Colon (tissue), 2 donors: Measurements from ENCODE around the gene CCDC85C.
"Not testable (repeated sequence)": the region's sequence is repeated elsewhere in the genome, so short reads cannot be mapped to it uniquely, and the experiment has no call there.

ENCODE experiments used
- FAIRE-seq: peaks from 2 replicates; lab custom pipeline; 2012; peaks lifted over from hg19 to GRCh38; lab: Jason Lieb, UNC
- donor health status: control.
- donor health status: control.

Gene CCDC85C

GRCh38 chr14:99603471-99604277, at the start of gene CCDC85C:
Gene CCDC85C (minus strand): TSS chr14:99604207. CDS start chr14:99603959, 248 bp downstream.
- no peak for FAIRE-seq

- no peak for FAIRE-seq
These were observed 48.1 kb upstream of the CCDC85C start for GRCh38 chr14:99651953-99652746.

- no peak for FAIRE-seq
These were observed 46.2 kb upstream of the CCDC85C start for GRCh38 chr14:99650189-99650588.

DNA sequence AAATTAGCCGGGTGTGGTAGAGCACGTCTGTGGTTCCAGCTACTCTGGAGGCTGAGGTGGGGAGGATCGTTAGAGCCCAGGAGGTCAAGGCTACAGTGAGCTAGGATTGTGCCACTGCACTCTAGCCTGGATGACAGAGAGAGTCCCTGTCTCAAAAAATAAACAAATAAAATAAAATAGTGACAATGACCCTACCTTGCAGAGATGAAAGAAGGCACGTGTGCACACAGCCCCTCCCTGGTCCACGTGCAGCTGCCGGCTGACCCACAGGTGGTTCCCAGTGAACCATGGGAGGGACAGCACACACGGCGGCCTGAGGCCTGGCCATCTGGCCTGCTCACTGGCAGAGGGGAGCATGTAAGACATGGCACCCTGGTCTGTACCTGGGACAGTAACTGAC, 45.6 kb upstream of the CCDC85C start:
- no peak for FAIRE-seq

- FAIRE-seq, result no peak
These were observed 45.2 kb upstream of the CCDC85C start for GRCh38 chr14:99649219-99649618.

DNA sequence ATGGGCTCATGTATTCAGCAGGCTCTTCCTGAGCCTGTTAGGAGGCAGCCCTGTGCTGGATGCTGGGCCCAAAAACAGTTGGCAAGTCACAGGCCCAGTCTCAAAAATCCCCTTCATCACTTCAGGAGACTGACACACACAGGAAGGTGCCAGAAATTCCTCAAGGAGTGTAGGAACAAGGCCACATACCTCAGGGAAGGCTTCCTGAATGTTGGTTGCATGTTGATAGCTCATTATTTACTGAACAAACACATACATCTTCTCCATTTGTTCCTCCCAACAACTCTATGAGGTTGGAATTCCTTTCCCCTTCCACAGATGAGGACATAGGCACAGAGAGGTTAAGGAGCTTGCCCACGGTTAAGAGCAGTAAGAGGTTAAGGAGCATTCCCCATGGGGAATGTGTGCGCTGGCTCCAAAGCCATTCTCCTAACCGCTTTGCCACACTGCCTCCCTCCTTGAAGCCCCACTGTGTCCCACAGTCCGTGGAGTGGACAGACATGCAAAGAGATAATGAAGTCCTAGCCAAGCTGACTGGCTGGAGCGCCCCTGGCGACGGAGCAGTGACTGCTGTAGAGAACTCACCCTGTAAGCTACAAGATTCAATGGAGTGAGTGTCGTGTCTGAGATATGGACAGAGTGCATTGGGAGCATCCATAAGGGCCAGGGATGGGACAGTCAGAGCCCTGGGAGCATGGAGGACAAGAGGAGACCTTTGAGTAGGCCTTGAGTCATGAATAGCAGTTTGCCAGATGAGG, 44.2 kb upstream of the CCDC85C start:
- FAIRE-seq, result no peak

DNA sequence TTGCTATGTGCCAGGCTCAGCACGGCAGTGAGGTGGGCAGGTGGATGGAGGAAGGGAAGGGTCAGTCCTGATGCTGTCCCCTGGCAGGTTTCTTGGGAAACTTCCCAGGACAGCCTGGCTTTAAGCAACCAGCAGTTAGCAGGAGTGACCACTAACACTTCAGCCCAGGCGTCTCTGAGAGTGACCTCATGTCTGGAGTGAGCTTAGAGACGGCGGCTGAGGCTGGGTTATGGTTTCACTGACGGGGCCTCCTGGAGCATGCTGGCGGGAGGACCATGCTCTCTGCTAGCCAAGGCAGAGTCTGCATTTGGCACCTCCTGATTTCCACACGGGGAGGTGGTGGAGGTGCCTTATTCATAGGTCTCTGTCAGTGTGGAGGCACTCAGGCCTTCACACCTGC, 43.4 kb upstream of the CCDC85C start:
- FAIRE-seq, result no peak

DNA sequence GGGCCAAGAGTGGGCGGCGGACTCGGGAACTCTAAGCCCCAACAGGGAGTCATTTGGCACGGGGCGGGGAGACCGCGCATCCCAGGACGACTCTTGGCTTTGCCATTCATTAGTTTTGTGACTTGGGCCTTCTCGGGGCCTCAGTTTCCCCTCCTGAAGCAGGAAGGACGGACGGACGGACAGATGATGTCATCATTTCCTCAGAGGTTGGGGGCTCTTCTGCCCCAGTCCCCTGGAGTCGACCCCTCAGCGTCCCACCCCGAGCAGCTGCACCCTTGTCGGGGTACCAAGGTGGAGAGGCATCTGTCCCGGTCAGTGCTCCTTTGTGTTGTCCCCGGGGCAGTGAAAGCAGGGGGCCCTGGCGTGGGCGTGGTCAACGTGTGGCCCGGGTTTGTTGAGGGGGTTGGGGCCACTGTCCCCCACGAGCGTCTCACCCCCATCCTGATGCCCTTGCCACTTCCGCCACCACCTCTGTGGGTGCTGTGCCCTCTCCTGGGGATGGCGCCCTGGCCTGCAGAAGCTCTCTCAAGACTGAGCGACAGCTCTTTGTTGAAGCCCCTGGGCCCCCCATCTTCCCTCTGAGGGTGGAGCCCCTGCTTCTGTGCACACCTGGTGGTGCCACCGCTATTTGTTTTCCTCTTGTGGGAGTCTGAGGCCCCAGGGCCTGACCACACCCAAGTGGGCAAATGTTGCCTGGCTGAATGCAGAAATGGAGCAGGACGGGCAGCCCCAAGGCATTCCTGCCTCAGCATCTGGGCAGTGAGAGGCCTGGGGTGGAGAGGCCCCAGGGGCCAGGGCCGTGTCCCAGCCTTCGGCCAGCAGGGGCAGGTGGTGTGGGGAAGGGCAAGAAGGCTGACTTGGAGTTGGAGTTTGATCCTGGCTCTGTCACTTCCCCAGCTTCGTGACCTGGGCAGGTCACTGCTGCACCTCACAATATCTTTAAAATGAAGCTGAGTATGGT, 41.8 kb upstream of the CCDC85C start:
- no peak for FAIRE-seq

GRCh38 chr14:99644723-99645544, 40.9 kb upstream of the CCDC85C start, which contains the start of gene HHIPL1:
Gene HHIPL1 (plus strand): TSS chr14:99645129. CDS start chr14:99645208, 79 bp downstream.
- no peak for FAIRE-seq

- no peak for FAIRE-seq
These were observed 40.1 kb upstream of the CCDC85C start for GRCh38 chr14:99644035-99644587.

DNA sequence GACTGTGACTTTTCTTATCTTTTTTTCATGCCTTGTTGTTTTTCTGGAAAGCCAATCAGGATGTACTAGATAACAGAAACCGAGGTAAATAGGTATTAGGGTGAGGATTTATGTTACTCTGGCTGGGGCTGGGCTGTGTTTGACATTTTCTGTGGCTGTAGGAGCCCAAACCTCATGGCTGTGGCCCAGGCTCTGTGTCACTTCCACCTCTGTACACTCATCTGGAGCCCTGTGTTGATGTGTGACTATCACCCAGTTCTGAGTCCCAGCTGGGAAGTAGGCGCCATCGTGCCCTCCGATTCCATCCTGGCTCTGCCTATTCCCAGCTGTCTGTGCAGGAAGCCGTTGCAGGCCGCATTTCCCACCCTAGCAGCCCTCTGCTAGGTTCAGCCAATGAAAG, 39.3 kb upstream of the CCDC85C start:
- FAIRE-seq, result no peak

DNA sequence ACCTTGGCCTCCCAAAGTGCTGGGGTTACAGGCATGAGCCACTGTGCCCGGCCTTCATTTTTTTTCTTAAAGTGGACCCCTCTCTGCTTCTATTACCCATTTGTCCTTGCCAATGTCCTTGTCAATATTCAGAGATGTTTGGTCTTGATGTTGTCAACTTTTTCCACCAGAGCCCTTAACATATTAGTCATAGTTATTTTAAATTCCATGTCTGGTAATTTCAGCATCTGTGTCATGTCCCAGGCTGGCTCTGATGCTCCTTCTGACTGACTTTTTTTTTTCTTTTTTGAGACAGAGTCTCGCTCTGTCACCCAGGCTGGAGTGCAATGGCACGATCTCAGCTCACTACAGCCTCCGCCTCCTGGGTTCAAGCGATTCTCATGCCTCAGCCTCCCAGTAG, 38.8 kb upstream of the CCDC85C start:
- not testable (repeated sequence) for FAIRE-seq

DNA sequence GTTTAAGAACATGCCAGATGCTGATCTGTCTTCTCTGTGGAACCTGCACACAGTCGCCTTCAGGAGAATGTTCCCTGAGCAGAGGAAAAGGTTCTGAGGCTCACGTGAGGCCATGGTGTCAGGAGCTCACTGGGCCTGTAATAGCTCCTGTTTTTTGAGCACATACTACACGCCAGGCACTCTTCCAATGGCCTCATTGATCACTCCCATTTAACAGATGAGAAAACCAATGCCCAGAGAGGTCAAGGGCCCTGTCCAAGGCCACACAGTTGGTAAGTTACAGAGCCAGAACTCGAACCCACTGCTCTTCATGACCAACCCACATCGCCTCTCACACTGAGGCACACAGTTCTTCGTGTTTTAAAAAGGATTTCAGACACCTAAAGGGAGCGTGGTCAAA, 33.6 kb upstream of the CCDC85C start:
- no peak for FAIRE-seq

DNA sequence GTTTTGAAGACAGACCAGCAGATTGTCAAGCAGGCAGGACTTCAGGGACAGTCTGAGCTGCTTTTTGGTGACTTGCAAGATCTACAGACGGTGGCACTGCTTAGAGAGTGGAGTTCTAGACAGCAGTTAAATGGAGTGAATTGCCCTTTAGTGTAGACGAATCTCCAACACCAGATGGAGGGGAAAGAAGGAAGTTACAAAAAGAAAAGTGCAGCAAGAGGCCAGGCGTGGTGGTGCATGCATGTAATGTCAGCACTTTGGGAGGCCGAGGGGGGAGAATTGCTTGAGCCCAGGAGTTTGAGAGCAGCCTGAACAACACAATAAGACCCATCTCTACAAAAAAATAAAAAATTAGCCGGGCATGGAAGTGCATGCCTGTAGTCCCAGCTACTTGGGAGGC, 32.5 kb upstream of the CCDC85C start:
- FAIRE-seq, result no peak

GRCh38 chr14:99635116-99635515, 31.1 kb upstream of the CCDC85C start:
- FAIRE-seq, result no peak

DNA sequence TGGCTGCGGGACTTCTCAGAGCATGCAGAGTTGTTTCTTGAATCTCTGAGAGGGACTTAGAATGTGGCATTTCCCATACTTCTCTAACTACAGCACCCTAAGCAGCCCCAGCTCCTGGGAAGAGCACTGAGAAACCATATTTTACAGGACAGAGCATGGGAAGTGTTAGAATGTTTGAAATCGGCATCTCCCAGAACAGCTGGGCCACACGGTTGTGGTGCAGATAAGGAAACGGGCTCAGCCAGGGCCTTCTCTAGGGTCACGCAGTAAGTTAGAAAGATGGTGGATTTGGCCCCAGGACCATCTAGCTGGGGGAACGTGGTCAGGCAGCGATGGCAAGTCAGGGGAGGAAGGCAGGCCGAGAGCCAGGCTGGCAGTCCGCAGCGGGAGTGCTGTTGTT, 30.4 kb upstream of the CCDC85C start:
- FAIRE-seq, result no peak

- FAIRE-seq, result no peak
These were observed 29.9 kb upstream of the CCDC85C start for GRCh38 chr14:99633918-99634317.

- no peak for FAIRE-seq
These were observed 29.1 kb upstream of the CCDC85C start for GRCh38 chr14:99633141-99633540.

DNA sequence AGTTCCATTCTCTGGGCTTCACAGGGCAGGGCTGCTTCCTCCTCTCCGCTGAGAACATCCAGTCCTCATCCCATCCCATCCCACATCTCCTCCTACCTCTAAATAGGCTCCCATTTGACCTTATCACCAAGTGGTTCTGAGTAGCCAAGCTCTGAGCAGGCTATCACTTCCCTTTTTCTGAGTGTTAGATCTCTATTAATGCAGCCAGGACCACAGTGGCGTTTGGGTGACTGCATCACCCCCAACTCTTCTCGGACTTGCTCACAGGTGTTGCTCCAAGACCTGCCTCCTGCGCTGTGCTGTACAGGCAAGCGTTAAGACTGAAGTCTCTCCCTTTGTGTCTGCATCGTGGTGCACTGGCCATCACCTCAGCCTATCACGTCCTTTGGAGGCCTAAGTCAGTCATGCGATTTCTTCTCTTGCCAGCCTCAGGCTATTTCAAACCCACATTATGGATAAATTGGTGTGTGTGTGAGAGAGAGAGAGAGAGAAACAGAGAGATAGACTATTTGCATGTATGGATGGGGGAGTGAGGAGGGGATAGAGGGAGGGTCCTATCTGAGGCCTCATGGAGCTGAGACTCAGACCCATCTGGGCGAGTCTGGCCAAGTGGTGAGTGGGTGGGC, 28.5 kb upstream of the CCDC85C start:
- no peak for FAIRE-seq

GRCh38 chr14:99630202-99630601, 26.2 kb upstream of the CCDC85C start:
- FAIRE-seq, result no peak
